HEK293 (cell line): ENCODE data around the gene HMGN4.

Experiments
- AEBP2 ChIP-seq: fragments of 450-650 bp; formaldehyde crosslinking; IDR thresholded peaks from 2 replicates; pipeline ENCODE4 v1.5.1; 2016; ENCODE audit warnings: missing biosample characterization, missing genetic modification characterization, borderline replicate concordance
- GLIS2 ChIP-seq: fragments of 450-650 bp; formaldehyde crosslinking; IDR thresholded peaks from 2 replicates; pipeline ENCODE4 v1.5.1; 2016; ENCODE audit warnings: missing biosample characterization, missing genetic modification characterization
- KLF17 ChIP-seq: fragments of 450-650 bp; formaldehyde crosslinking; IDR thresholded peaks from 2 replicates; pipeline ENCODE4 v1.5.1; 2016; ENCODE audit warnings: missing biosample characterization, missing genetic modification characterization
- KLF9 ChIP-seq: fragments of 450-650 bp; formaldehyde crosslinking; IDR thresholded peaks from 2 replicates; pipeline ENCODE4 v1.5.1; 2016; ENCODE audit warnings: missing biosample characterization, missing genetic modification characterization, low read depth
- MEIS1 ChIP-seq: sonication (generic); formaldehyde crosslinking; IDR thresholded peaks from 2 replicates; pipeline ENCODE4 v1.8.1; 2022; ENCODE audit warnings: missing genetic modification reagents, mild to moderate bottlenecking, borderline replicate concordance
- MZF1 ChIP-seq: fragments of 450-650 bp; formaldehyde crosslinking; IDR thresholded peaks from 2 replicates; pipeline ENCODE4 v1.5.1; 2017; ENCODE audit warnings: missing biosample characterization, missing genetic modification characterization, borderline replicate concordance
- SCRT1 ChIP-seq: fragments of 450-650 bp; formaldehyde crosslinking; IDR thresholded peaks from 2 replicates; pipeline ENCODE4 v1.5.1; 2016; ENCODE audit warnings: missing biosample characterization, missing genetic modification characterization, borderline replicate concordance
- ZBTB7A ChIP-seq: fragments of 450-650 bp; formaldehyde crosslinking; IDR thresholded peaks from 2 replicates; pipeline ENCODE4 v1.5.1; 2016; ENCODE audit warnings: low read depth, missing biosample characterization, missing genetic modification characterization
- ZBTB8A ChIP-seq: fragments of 450-650 bp; formaldehyde crosslinking; IDR thresholded peaks from 2 replicates; pipeline ENCODE4 v1.5.1; 2016; ENCODE audit warnings: missing biosample characterization, missing genetic modification characterization
- ZNF140 ChIP-seq: fragments of 450-650 bp; formaldehyde crosslinking; IDR thresholded peaks from 2 replicates; pipeline ENCODE4 v1.5.1; 2016; ENCODE audit warnings: missing biosample characterization, missing genetic modification characterization
- ZNF19 ChIP-seq: fragments of 450-650 bp; formaldehyde crosslinking; IDR thresholded peaks from 2 replicates; pipeline ENCODE4; 2016; ENCODE audit warnings: missing biosample characterization, missing genetic modification characterization, low read depth
- ZNF266 ChIP-seq: fragments of 450-650 bp; formaldehyde crosslinking; IDR thresholded peaks from 2 replicates; pipeline ENCODE4 v1.5.1; 2016; ENCODE audit warnings: missing biosample characterization, missing genetic modification characterization, low read depth
- ZNF350 ChIP-seq: fragments of 450-650 bp; formaldehyde crosslinking; IDR thresholded peaks from 2 replicates; pipeline ENCODE4 v1.5.0; 2017; ENCODE audit warnings: missing biosample characterization, mild to moderate bottlenecking, missing genetic modification characterization
- ZNF354C ChIP-seq: fragments of 450-650 bp; formaldehyde crosslinking; IDR thresholded peaks from 2 replicates; pipeline ENCODE4 v1.5.1; 2016; ENCODE audit warnings: missing biosample characterization, missing genetic modification characterization, low read depth, borderline replicate concordance
- ZNF513 ChIP-seq: fragments of 450-650 bp; IDR thresholded peaks from 2 replicates; pipeline ENCODE4 v1.5.1; 2018; ENCODE audit warnings: missing biosample characterization, missing genetic modification characterization
- ZNF596 ChIP-seq: fragments of 450-650 bp; IDR thresholded peaks from 2 replicates; pipeline ENCODE4 v1.5.0; 2018; ENCODE audit warnings: missing biosample characterization, mild to moderate bottlenecking, missing genetic modification characterization, moderate library complexity
- ZNF654 ChIP-seq: fragments of 450-650 bp; formaldehyde crosslinking; IDR thresholded peaks from 2 replicates; pipeline ENCODE4 v1.5.1; 2016; ENCODE audit warnings: low read depth, missing biosample characterization, missing genetic modification characterization
- ZNF670 ChIP-seq: fragments of 450-650 bp; formaldehyde crosslinking; IDR thresholded peaks from 2 replicates; pipeline ENCODE4 v1.5.1; 2016; ENCODE audit warnings: missing biosample characterization, missing genetic modification characterization, low read depth
- ZNF76 ChIP-seq: fragments of 450-650 bp; formaldehyde crosslinking; IDR thresholded peaks from 2 replicates; pipeline ENCODE4; 2016; ENCODE audit warnings: low read depth, missing biosample characterization, missing genetic modification characterization, borderline replicate concordance
- ZNF777 ChIP-seq: fragments of 450-650 bp; formaldehyde crosslinking; IDR thresholded peaks from 2 replicates; pipeline ENCODE4 v1.5.1; 2017; ENCODE audit warnings: missing biosample characterization, missing genetic modification characterization, borderline replicate concordance
- ZNF791 ChIP-seq: fragments of 450-650 bp; formaldehyde crosslinking; IDR thresholded peaks from 2 replicates; pipeline ENCODE4 v1.5.1; 2016; ENCODE audit warnings: missing biosample characterization, missing genetic modification characterization
- ZNF837 ChIP-seq: fragments of 450-650 bp; formaldehyde crosslinking; IDR thresholded peaks from 2 replicates; pipeline ENCODE4 v1.5.1; 2016; ENCODE audit warnings: missing biosample characterization, missing genetic modification characterization
- ZSCAN30 ChIP-seq: fragments of 450-650 bp; IDR thresholded peaks from 2 replicates; pipeline ENCODE4 v1.5.1; 2018; ENCODE audit warnings: missing biosample characterization, mild to moderate bottlenecking, missing genetic modification characterization, moderate library complexity
- TF ChIP-seq, protein P1 (sequence below): fragments of 450-650 bp; formaldehyde crosslinking; IDR thresholded peaks from 2 replicates; pipeline ENCODE4 v1.5.1; 2017; ENCODE audit warnings: missing biosample characterization, missing genetic modification characterization
- TF ChIP-seq, protein P2 (sequence below): fragments of 450-650 bp; formaldehyde crosslinking; IDR thresholded peaks from 2 replicates; pipeline ENCODE4 v1.5.1; 2016; ENCODE audit warnings: missing biosample characterization, missing genetic modification characterization
- TF ChIP-seq, protein P3 (sequence below): fragments of 450-650 bp; formaldehyde crosslinking; optimal IDR thresholded peaks from 2 replicates; pipeline ENCODE3; 2016; ENCODE audit warnings: missing biosample characterization, mild to moderate bottlenecking, missing genetic modification characterization

HMGN4 gene

GRCh38 chr6:26556263-26557070 lies 18.3 kb downstream of the HMGN4 start (continued):
- peak; percentile 53; the same call in 1 of the 2 replicates for TF ChIP-seq ZNF596 (tag by site-specific recombination)
- TF ChIP-seq ZNF354C (tag by site-specific recombination), result no peak
- peak; percentile 97 for TF ChIP-seq MZF1
- TF ChIP-seq ZNF513 (tag by site-specific recombination), result 0 out of 2 replicates have a peak, but pooled peaks have one; percentile 10
- peak; percentile 16 for TF ChIP-seq ZNF654
- no peak; the same call in 1 of the 2 replicates for TF ChIP-seq ZBTB7A
- TF ChIP-seq KLF9, result no peak
- TF ChIP-seq, protein P1, sequence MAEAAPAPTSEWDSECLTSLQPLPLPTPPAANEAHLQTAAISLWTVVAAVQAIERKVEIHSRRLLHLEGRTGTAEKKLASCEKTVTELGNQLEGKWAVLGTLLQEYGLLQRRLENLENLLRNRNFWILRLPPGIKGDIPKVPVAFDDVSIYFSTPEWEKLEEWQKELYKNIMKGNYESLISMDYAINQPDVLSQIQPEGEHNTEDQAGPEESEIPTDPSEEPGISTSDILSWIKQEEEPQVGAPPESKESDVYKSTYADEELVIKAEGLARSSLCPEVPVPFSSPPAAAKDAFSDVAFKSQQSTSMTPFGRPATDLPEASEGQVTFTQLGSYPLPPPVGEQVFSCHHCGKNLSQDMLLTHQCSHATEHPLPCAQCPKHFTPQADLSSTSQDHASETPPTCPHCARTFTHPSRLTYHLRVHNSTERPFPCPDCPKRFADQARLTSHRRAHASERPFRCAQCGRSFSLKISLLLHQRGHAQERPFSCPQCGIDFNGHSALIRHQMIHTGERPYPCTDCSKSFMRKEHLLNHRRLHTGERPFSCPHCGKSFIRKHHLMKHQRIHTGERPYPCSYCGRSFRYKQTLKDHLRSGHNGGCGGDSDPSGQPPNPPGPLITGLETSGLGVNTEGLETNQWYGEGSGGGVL (tag by site-specific recombination), result no peak
- TF ChIP-seq GLIS2 (tag by site-specific recombination), result no peak
- TF ChIP-seq, protein P2, sequence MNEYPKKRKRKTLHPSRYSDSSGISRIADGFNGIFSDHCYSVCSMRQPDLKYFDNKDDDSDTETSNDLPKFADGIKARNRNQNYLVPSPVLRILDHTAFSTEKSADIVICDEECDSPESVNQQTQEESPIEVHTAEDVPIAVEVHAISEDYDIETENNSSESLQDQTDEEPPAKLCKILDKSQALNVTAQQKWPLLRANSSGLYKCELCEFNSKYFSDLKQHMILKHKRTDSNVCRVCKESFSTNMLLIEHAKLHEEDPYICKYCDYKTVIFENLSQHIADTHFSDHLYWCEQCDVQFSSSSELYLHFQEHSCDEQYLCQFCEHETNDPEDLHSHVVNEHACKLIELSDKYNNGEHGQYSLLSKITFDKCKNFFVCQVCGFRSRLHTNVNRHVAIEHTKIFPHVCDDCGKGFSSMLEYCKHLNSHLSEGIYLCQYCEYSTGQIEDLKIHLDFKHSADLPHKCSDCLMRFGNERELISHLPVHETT (tag by site-specific recombination), result peak; percentile 86
- no peak for TF ChIP-seq ZNF350 (tag by site-specific recombination)
- no peak for TF ChIP-seq ZNF266 (tag by site-specific recombination)
- peak; percentile 95 for TF ChIP-seq ZSCAN30 (tag by site-specific recombination)
- TF ChIP-seq ZNF791 (tag by site-specific recombination), result no peak
- 0 out of 2 replicates have a peak, but pooled peaks have one; percentile 19 for TF ChIP-seq KLF17 (tag by site-specific recombination)
- TF ChIP-seq SCRT1 (tag by site-specific recombination), result no peak
- peak; percentile 40; the same call in 1 of the 2 replicates for TF ChIP-seq ZNF76 (tag by site-specific recombination)
- no peak for TF ChIP-seq ZNF777 (tag by site-specific recombination)
- no peak for TF ChIP-seq AEBP2 (tag by site-specific recombination)
- TF ChIP-seq ZNF670, result no peak
- TF ChIP-seq ZBTB8A (tag by site-specific recombination), result peak; percentile 94
- no peak for TF ChIP-seq ZNF837
- TF ChIP-seq ZNF19, result no peak
- no peak for TF ChIP-seq MEIS1
- TF ChIP-seq, protein P3, sequence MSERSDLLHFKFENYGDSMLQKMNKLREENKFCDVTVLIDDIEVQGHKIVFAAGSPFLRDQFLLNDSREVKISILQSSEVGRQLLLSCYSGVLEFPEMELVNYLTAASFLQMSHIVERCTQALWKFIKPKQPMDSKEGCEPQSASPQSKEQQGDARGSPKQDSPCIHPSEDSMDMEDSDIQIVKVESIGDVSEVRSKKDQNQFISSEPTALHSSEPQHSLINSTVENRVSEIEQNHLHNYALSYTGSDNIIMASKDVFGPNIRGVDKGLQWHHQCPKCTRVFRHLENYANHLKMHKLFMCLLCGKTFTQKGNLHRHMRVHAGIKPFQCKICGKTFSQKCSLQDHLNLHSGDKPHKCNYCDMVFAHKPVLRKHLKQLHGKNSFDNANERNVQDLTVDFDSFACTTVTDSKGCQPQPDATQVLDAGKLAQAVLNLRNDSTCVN, result peak; percentile 17
- no peak for TF ChIP-seq ZNF140 (tag by site-specific recombination)
